ENCODE data around the gene TMEM214. TPM values are rescaled to one million over a fixed set of nuclear protein-coding genes. Genes with fewer than 3 reads are reported as not detected.

TMEM214 gene
- total and polyA plus RNA-seq, 2 of the 8 experiments (the other 6 are each of a cell fraction or from before 2014, with no cell fraction given) = 49.7 to 71.0 TPM

DNA sequence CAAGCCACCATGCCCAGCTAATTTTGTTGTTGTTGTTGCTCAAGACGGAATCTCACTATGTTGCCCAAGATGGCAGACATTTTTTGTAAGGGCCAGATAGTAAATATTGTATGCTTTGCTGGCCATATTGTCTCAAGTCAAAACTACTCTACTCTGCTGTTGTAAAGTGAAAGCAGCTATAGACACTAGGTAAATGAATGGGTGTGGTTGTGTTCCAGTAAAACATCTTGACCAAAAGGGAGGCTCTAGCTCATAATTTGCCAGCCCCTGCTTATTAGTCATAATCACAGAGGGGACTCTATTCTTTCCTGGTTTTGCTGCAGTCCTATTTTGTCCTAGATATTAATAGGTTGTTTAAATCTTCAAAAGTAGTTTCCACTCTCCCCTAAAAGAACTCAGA is 37.8 kb upstream of the TMEM214 start:
- H3K79me2 ChIP-seq (ENCODE audit: control insufficient read depth in 1 of 2, insufficient read depth in 2 of 2, low read length in 2 of 2) = no peaks in the 10 kb centered on the region
- H3K4me2 ChIP-seq (ENCODE audit: insufficient read depth in 1 of 2, low read depth in 2 of 2, low read length in 2 of 2) = no peak overlapping the region
- no peak overlapping the region for H2BK15ac ChIP-seq (ENCODE audit: low read length)
- POLR2A ChIA-PET (ENCODE audit: partially characterized antibody) = no interaction called here
- H3K4me1 ChIP-seq (replicated peaks in 1 of 4; ENCODE audit: control insufficient read depth in 3 of 4, insufficient read depth in 4 of 4, low read length in 3 of 4) = no peaks in the 10 kb centered on the region
- no peak overlapping the region for H3K4ac ChIP-seq (replicated peaks; ENCODE audit: insufficient read length, low read depth, low read length)
- H2AFZ ChIP-seq (ENCODE audit: low read length) = no peak overlapping the region
- no peak overlapping the region for H2BK5ac ChIP-seq (ENCODE audit: low read depth, low read length)
- CTCF ChIA-PET (ENCODE audit: partially characterized antibody) = interaction anchor here (0.9 to 4.0 kb wide), 9 partner anchors 9 to 149 kb away, joined by 3 to 37 read pairs (median 6); no protein-coding TSS in a partner anchor
- DNase-seq (ENCODE audit: low read depth in 1 of 2, low spot score in 2 of 2) (no peak), FAIRE-seq (no peak)
- H2AK5ac ChIP-seq (ENCODE audit: low read depth, low read length) = no peak overlapping the region
- no peak overlapping the region for H4K91ac ChIP-seq (replicated peaks; ENCODE audit: insufficient read length, low read length)
- no peaks in the 10 kb centered on the region for H4K20me1 ChIP-seq (replicated peaks in 1 of 2; ENCODE audit: control insufficient read depth in 1 of 2, insufficient read depth in 2 of 2, low read length in 2 of 2)
- no peak overlapping the region for H4K8ac ChIP-seq (ENCODE audit: extremely low read depth, insufficient read depth, low read length)
- no peak overlapping the region for H2BK20ac ChIP-seq (ENCODE audit: low read length)
- no peak overlapping the region for H2BK120ac ChIP-seq (replicated peaks; ENCODE audit: low read depth, low read length)
- no peak overlapping the region for H3K27ac ChIP-seq (ENCODE audit: low read depth, low read length)
- no peak overlapping the region for H3K4me3 ChIP-seq (ENCODE audit: extremely low read depth in 1 of 4, insufficient read depth in 2 of 4, low read depth in 3 of 4, low read length in 4 of 4)
- no peak overlapping the region for H3K18ac ChIP-seq (ENCODE audit: extremely low read depth, low read length)
- 83% methylated on average over 1 of the region's 1 CpG; no CpG with 5 or more reads in 1 of the 2 experiments for WGBS, 2 experiments (ENCODE audit: extremely low coverage in 1 of 2, insufficient coverage in 1 of 2, insufficient read length in 1 of 2, insufficient replicate concordance in 2 of 2, low coverage in 1 of 2, low lambda C conversion rate in 2 of 2, missing lambda C conversion rate in 1 of 2)
- no peak overlapping the region for H2BK12ac ChIP-seq (ENCODE audit: low read depth, low read length)
- no peak overlapping the region for H3K14ac ChIP-seq (ENCODE audit: insufficient read length)
- H3K9ac ChIP-seq (replicated peaks in 1 of 4; ENCODE audit: extremely low read depth in 1 of 4, low read depth in 3 of 4, low read length in 3 of 4) = no peak overlapping the region
- no peaks in the 10 kb centered on the region; the same call in 1 of the 2 replicates for H3K23me2 ChIP-seq (ENCODE audit: low read depth, low read length)
- no peaks in the 10 kb centered on the region for H3K27me3 ChIP-seq (replicated peaks in 1 of 4; ENCODE audit: control insufficient read depth in 3 of 4, extremely low read depth in 1 of 4, insufficient read depth in 3 of 4, low read length in 3 of 4)
- H3K79me1 ChIP-seq (ENCODE audit: low read depth, low read length) = no peaks in the 10 kb centered on the region
- H3K23ac ChIP-seq (ENCODE audit: insufficient read length) = no peak overlapping the region
- no peak overlapping the region for H3K56ac ChIP-seq (replicated peaks; ENCODE audit: insufficient read length, low read depth, low read length)
- no peaks in the 10 kb centered on the region for H3K9me3 ChIP-seq (ENCODE audit: insufficient read depth in 2 of 2, low read depth in 1 of 2, low read length in 1 of 2)
- H3K36me3 ChIP-seq (ENCODE audit: control insufficient read depth in 2 of 4, insufficient read depth in 4 of 4, low read length in 3 of 4) = no peaks in the 10 kb centered on the region
- TF ChIP-seq, protein P1, sequence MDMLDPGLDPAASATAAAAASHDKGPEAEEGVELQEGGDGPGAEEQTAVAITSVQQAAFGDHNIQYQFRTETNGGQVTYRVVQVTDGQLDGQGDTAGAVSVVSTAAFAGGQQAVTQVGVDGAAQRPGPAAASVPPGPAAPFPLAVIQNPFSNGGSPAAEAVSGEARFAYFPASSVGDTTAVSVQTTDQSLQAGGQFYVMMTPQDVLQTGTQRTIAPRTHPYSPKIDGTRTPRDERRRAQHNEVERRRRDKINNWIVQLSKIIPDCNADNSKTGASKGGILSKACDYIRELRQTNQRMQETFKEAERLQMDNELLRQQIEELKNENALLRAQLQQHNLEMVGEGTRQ (IDR thresholded peaks at IDR 0.05; ENCODE audit: low read length) = no peak
- no peak for TF ChIP-seq GTF2F1 (IDR thresholded peaks at IDR 0.05; ENCODE audit: borderline replicate concordance, low read depth, low read length)
- TF ChIP-seq RNF2 (IDR thresholded peaks at IDR 0.05; ENCODE audit: borderline replicate concordance, low read depth, low read length, missing control alignments, poor library complexity, severe bottlenecking) = no peak
- no peak for TF ChIP-seq TEAD4 (IDR thresholded peaks at IDR 0.05; ENCODE audit: low read depth, low read length)
- H4K5ac ChIP-seq (ENCODE audit: insufficient read length, low read depth, low read length) = no peak overlapping the region

Measured in H1 (cell line).